Activated CD4-positive, alpha-beta T cell treated with anti-CD3 and anti-CD28 coated beads for 24 hours (primary cell): Measurements from ENCODE around the gene ULK3.
A peak's percentile ranks its signal among the peaks of the same experiment; 100 is the strongest.
"Not testable (repeated sequence)": the region's sequence is repeated elsewhere in the genome, so short reads cannot be mapped to it uniquely, and the experiment has no call there.

ENCODE experiments used
- DNase-seq, 2 donors: peaks; one replicate each; pipeline ENCODE4 v3.0.0-alpha.2; 2020; ENCODE audit warnings: low read depth in 2 of 2

Gene ULK3, protein sequence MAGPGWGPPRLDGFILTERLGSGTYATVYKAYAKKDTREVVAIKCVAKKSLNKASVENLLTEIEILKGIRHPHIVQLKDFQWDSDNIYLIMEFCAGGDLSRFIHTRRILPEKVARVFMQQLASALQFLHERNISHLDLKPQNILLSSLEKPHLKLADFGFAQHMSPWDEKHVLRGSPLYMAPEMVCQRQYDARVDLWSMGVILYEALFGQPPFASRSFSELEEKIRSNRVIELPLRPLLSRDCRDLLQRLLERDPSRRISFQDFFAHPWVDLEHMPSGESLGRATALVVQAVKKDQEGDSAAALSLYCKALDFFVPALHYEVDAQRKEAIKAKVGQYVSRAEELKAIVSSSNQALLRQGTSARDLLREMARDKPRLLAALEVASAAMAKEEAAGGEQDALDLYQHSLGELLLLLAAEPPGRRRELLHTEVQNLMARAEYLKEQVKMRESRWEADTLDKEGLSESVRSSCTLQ

DNA sequence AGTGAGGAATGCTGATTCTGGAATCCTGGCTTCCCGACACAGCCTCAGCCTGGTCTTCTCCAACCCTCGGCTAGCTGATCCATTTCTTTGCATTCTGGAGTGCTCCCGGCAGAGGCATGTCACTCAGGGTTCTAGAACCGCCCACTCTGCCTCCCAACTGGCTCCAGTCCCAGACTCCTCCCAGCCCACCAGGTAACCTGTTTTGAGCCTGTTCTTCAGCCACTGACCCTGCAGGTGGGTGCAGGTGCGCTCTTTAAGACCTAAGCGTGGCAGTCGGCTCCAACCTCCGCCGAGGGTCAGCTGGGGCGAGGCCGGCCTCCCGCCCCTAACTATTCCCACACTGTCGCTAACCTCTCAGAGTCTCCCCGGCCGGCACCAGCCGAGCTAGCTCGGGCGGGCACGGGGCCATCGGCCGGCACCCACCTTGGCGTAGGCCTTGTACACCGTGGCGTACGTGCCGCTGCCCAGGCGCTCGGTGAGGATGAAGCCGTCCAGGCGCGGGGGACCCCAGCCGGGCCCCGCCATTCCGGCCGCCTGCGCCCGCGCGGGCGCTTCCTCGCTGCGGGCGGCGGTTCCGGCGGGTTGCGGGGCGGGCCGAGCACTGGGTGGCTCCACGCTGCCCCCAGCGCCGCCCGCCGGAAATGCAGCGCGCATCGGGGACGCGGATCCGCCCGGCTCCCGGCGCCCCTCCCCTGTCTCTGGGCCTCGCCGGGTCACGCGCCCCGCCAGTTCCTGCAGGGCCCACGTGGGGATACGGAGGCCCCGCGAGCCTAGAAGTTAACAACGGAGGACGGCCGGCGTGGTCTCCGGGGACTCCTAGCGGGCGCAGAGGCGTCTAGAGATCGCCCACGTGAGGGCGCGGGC, at the start of gene ULK3:
Gene ULK3 (minus strand): TSS at position 576 of the 864 bp plus-strand sequence. CDS start 51 bp downstream, at position 525.
- DNase-seq: peak; percentile 90

GRCh38 chr15:74892313-74892712, 49.4 kb upstream of the ULK3 start:
- no peak for DNase-seq

DNA sequence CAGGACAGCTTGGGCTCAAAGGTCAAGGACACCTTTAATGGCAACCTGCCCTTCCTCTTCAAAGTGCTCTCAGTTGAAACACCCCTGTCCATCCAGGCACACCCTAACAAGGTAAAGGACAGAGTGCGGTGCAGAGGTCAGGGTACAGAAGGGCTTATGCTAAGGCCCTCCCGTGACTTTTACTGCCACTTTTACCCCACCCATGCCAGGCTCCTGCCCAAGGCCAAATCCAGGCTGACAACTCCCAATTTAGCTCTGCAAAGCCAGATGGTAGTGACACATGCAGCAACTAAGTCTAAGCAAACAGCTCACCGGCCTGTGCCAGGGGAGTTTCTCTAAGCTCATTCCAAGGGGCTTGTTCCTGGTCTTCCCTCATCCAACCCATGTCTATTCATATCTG, 48.5 kb upstream of the ULK3 start:
- DNase-seq: no peak

- DNase-seq: no peak
Observed at GRCh38 chr15:74890665-74890960, 47.7 kb upstream of the ULK3 start.

DNA sequence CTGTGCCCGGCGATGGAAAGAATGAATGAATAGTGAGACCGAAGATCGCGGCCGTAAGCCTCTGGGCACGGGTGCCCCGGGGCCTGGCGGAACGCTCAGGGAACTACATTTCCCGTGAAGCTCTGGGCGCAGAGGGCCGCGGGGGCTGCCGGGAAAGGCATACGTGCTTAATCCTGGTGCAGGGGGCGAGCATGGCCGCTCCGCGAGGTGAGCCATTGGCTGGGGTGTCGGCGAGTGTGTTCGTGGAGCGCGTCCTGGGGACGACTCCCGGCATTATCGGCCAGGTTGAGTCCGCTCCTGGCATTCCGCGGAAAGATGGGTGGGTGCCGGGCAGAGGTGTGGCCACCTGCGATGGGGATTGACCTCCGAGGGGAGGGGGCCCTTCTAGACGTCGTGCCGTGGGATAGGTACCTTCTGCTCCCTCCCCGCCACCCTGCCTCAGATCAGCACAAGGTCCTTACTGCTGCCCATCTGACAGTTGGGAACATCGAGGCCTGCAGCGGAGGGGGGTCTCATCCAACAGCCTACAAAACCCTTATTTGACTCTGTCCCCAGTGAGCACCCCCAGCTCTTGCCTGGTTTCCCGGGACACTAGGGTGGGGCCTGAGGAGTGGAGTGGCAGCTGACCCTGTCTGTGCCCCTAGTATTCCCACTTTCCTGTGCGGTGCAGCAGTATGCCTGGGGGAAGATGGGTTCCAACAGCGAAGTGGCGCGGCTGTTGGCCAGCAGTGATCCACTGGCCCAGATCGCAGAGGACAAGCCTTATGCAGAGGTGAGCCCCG, 47.1 kb upstream of the ULK3 start, which contains the start of gene MPI:
Gene MPI (plus strand): TSS at position 160 of the 782 bp plus-strand sequence. CDS start 32 bp downstream, at position 192.
- peak; percentile 77 to 88 for DNase-seq

- no peak for DNase-seq
Observed at GRCh38 chr15:74889390-74889882, 46.5 kb upstream of the ULK3 start.

- no peak for DNase-seq
Observed at GRCh38 chr15:74888716-74889115, 45.8 kb upstream of the ULK3 start.

GRCh38 chr15:74887537-74888193, 44.7 kb upstream of the ULK3 start:
- not testable (repeated sequence) for DNase-seq

GRCh38 chr15:74885461-74885860, 42.5 kb upstream of the ULK3 start:
- no peak for DNase-seq

- no peak for DNase-seq
Observed at GRCh38 chr15:74884428-74885223, 41.7 kb upstream of the ULK3 start.

- no peak for DNase-seq
Observed at GRCh38 chr15:74882528-74882927, 39.6 kb upstream of the ULK3 start.

- DNase-seq: no peak
Observed at GRCh38 chr15:74878273-74878672, 35.3 kb upstream of the ULK3 start.

- no peak for DNase-seq
Observed at GRCh38 chr15:74873756-74874424, 30.9 kb upstream of the ULK3 start.

GRCh38 chr15:74873036-74873755, 30.2 kb upstream of the ULK3 start, which contains the start of gene SCAMP2:
Gene SCAMP2 (minus strand): TSS chr15:74873365. CDS start chr15:74873255, 110 bp downstream.
- DNase-seq: peak; percentile 78 to 82

- DNase-seq: no peak
Observed at GRCh38 chr15:74872702-74873035, 29.7 kb upstream of the ULK3 start.

DNA sequence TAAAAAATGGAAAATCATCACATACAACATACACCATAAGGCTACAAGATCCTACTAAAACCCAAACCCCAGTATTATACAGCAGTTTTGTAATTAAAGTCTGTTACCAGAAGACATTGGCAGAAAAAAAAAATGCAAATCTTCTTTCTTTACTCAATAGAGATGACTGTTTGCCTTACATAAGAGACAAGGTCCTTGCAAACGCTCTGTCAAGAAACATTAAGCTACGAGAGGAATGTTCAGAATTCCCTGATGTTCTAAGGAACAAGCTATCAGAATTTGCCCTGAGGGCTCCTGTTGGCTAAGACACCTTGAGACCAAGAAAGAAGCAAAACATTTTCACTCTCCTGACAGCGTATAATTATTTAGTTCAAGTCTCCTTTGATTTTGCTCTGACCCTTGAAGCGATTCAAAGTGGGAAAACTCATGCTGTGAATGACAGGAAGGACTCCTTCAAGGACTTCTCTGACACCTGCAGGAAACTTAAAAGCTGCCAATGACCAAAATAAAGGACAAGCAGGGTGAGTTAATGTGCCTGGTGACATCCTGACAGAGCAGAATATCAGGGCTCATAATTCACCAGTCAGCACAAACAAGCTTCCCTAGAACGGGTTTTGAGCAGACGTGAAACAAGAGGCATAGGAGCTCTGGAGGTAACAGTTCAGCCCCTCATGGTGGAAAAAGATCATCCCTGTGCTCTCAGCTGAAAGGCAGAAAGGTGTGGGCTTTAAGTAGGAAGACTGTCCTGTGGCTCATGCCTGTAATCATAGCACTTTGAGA, 27.7 kb upstream of the ULK3 start:
- no peak for DNase-seq

GRCh38 chr15:74869726-74870407, 26.9 kb upstream of the ULK3 start:
- no peak for DNase-seq

GRCh38 chr15:74869372-74869725, 26.4 kb upstream of the ULK3 start:
- DNase-seq: no peak
